SK-N-SH (cell line): ENCODE data around the gene BLZF1. TPM values are rescaled to one million over a fixed set of nuclear protein-coding genes. Genes with fewer than 3 reads are reported as not detected.

ENCODE experiments used
- CTCF ChIA-PET: fragments of 300-600, 350-600 bp; formaldehyde crosslinking; extraction: SDS; loops from one replicate; lab custom pipeline; 2021; lab: Yijun Ruan, JAX
- POLR2A ChIA-PET: fragments of 350-600 bp; sonication (Branson Sonifier 250); formaldehyde crosslinking; extraction: SDS; loops from one replicate; lab custom pipeline; 2020; ENCODE audit warnings: antibody characterized with exemption, inconsistent platforms; lab: Yijun Ruan, JAX
- DNase-seq: peaks from one replicate; pipeline ENCODE4 v3.0.0; 2012
- H2AFZ ChIP-seq: fragments of 200-600 bp; sonication (generic); 2 replicates; pipeline ENCODE4 v1.8.1; 2016; ENCODE audit warnings: antibody characterized with exemption, mild to moderate bottlenecking, low read depth
- H3F3A ChIP-seq: fragments of 200-600 bp; sonication (generic); replicated peaks from 2 replicates; pipeline ENCODE3; 2016; ENCODE audit warnings: antibody characterized with exemption, mild to moderate bottlenecking; ENCODE audit not compliant: insufficient read depth
- H3K27ac ChIP-seq, 2 experiments: fragments of 200-500 bp in 1 of 2; fragments of 200-600 bp in 1 of 2; sonication (Bioruptor generic) in 1 of 2; sonication (generic), shearing (Covaris generic) in 1 of 2; 2 replicates each; pipeline versions ENCODE4 v1.5.1 to v1.6.1; 2014 to 2016; ENCODE audit warnings: low read depth in 2 of 2, inconsistent platforms in 1 of 2, low read length in 1 of 2, mild to moderate bottlenecking in 1 of 2, mixed read lengths in 1 of 2
- H3K27me3 ChIP-seq: fragments of 200-600 bp; sonication (generic), shearing (Covaris generic); 2 replicates; pipeline ENCODE4 v1.6.1; 2016; ENCODE audit warnings: mixed run types; ENCODE audit not compliant: insufficient read depth
- H3K36me3 ChIP-seq, 2 experiments: fragments of 200-500 bp in 1 of 2; fragments of 200-600 bp in 1 of 2; sonication (Bioruptor generic) in 1 of 2; sonication (generic) in 1 of 2; replicated peaks in 1 of 2; 2 replicates each; pipeline versions ENCODE3 to v1.5.1; 2014 to 2016; ENCODE audit warnings: low read length in 1 of 2, mild to moderate bottlenecking in 1 of 2; ENCODE audit not compliant: insufficient read depth in 2 of 2, control insufficient read depth in 1 of 2
- H3K4me1 ChIP-seq, 2 experiments: fragments of 200-500 bp in 1 of 2; fragments of 200-600 bp in 1 of 2; sonication (Bioruptor generic) in 1 of 2; sonication (generic), shearing (Covaris generic) in 1 of 2; 2 replicates each; pipeline versions ENCODE4 v1.5.1 to v1.6.1; 2014 to 2016; ENCODE audit warnings: low read depth in 1 of 2, low read length in 1 of 2, mixed run types in 1 of 2; ENCODE audit not compliant: insufficient read depth in 2 of 2, control insufficient read depth in 1 of 2
- H3K4me2 ChIP-seq: fragments of 200-600 bp; sonication (generic), shearing (Covaris generic); 2 replicates; pipeline ENCODE4 v1.6.1; 2017; ENCODE audit warnings: mixed run types
- H3K4me3 ChIP-seq, 2 experiments: fragments of 200-500 bp in 1 of 2; fragments of 200-600 bp in 1 of 2; sonication (Bioruptor generic) in 1 of 2; sonication (generic), shearing (Covaris generic) in 1 of 2; 2 replicates each; pipeline versions ENCODE4 v1.5.1 to v1.8.1; 2014 to 2016; ENCODE audit warnings: low read depth in 2 of 2, inconsistent platforms in 1 of 2, low read length in 1 of 2, mild to moderate bottlenecking in 1 of 2, mixed read lengths in 1 of 2, moderate library complexity in 1 of 2
- H3K79me2 ChIP-seq: fragments of 200-600 bp; sonication (generic); 2 replicates; pipeline ENCODE4 v1.8.1; 2017; ENCODE audit warnings: mild to moderate bottlenecking; ENCODE audit not compliant: insufficient read depth
- H3K9ac ChIP-seq: fragments of 200-600 bp; sonication (generic); 2 replicates; pipeline ENCODE4 v1.6.1; 2017; ENCODE audit warnings: mixed run types
- H3K9me2 ChIP-seq: fragments of 200-600 bp; sonication (generic); 2 replicates; pipeline ENCODE4 v1.6.1; 2017; ENCODE audit warnings: mixed run types
- H3K9me3 ChIP-seq: fragments of 200-600 bp; sonication (generic); 2 replicates; pipeline ENCODE4 v1.6.1; 2017; ENCODE audit warnings: mixed run types, mild to moderate bottlenecking, moderate library complexity
- H4K20me1 ChIP-seq: fragments of 200-600 bp; sonication (generic); 2 replicates; pipeline ENCODE4 v1.6.1; 2017; ENCODE audit warnings: mild to moderate bottlenecking, mixed run types; ENCODE audit not compliant: insufficient read depth
- CHD2 ChIP-seq: fragments of 150-350 bp; IDR thresholded peaks from 2 replicates; pipeline ENCODE4 v1.6.1; 2018; ENCODE audit warnings: low read length; ENCODE audit not compliant: partially characterized antibody
- ELF1 ChIP-seq: IDR thresholded peaks from 2 replicates; pipeline ENCODE4 v1.4.0; 2012
- FOSL2 ChIP-seq: IDR thresholded peaks from 2 replicates; pipeline ENCODE4 v1.4.0; 2012; ENCODE audit warnings: low read depth, mild to moderate bottlenecking, moderate library complexity, borderline replicate concordance
- FOXM1 ChIP-seq: IDR thresholded peaks from 2 replicates; pipeline ENCODE4 v1.4.0; 2012; ENCODE audit warnings: low read depth, mild to moderate bottlenecking
- GABPA ChIP-seq: IDR thresholded peaks from 2 replicates; pipeline ENCODE4 v1.4.0; 2012; ENCODE audit warnings: low read depth, mild to moderate bottlenecking
- GATA2 ChIP-seq: sonication (generic); formaldehyde crosslinking; IDR thresholded peaks from 2 replicates; pipeline ENCODE4 v1.5.0; 2020; ENCODE audit warnings: mild to moderate bottlenecking, missing genetic modification reagents
- NFIC ChIP-seq: IDR thresholded peaks from 2 replicates; pipeline ENCODE4 v1.4.0; 2012; ENCODE audit warnings: borderline replicate concordance
- NRF1 ChIP-seq: IDR thresholded peaks from 2 replicates; pipeline ENCODE4 v1.6.1; 2012; ENCODE audit warnings: low read depth, mild to moderate bottlenecking, low read length
- POLR2AphosphoS5 ChIP-seq: IDR thresholded peaks from 2 replicates; pipeline ENCODE4 v1.6.1; 2012; ENCODE audit warnings: low read depth, low read length
- RAD21 ChIP-seq: IDR thresholded peaks from 2 replicates; pipeline ENCODE4 v1.6.1; 2012; ENCODE audit warnings: mild to moderate bottlenecking, low read length
- RFX5 ChIP-seq: IDR thresholded peaks from 2 replicates; pipeline ENCODE4 v1.6.1; 2012; ENCODE audit warnings: mild to moderate bottlenecking, improper control_type of control experiment, low read length
- SIN3A ChIP-seq: IDR thresholded peaks from 2 replicates; pipeline ENCODE4 v1.6.1; 2012; ENCODE audit warnings: low read depth, mild to moderate bottlenecking, low read length, moderate library complexity, borderline replicate concordance
- SMC3 ChIP-seq: IDR thresholded peaks from 2 replicates; pipeline ENCODE4 v1.6.1; 2012; ENCODE audit warnings: low read depth, low read length, improper control_type of control experiment
- TAF1 ChIP-seq: IDR thresholded peaks from 2 replicates; pipeline ENCODE4 v1.6.1; 2012; ENCODE audit warnings: low read depth, mild to moderate bottlenecking, low read length, moderate library complexity, borderline replicate concordance
- YY1 ChIP-seq: IDR thresholded peaks from 2 replicates; pipeline ENCODE4 v1.4.0; 2012; ENCODE audit warnings: low read depth, mild to moderate bottlenecking
- WGBS: methylation state at CpG from one replicate; pipeline ENCODE4 v1.1.6; 2017; ENCODE audit warnings: low lambda C conversion rate; 5-methylcytosine and 5-hydroxymethylcytosine counted together
- polyA plus RNA-seq, 3 experiments: library from polyadenylated mRNA; depleted of rRNA; stranded (reverse); fragments of >200 nt; gene quantifications; 2 replicates each; pipeline ENCODE4 v1.2.3, GENCODE V29; 2012
- TF ChIP-seq, protein P1 (sequence below): IDR thresholded peaks from 2 replicates; pipeline ENCODE4 v1.4.0; 2012; ENCODE audit warnings: low read depth, borderline replicate concordance
- TF ChIP-seq, protein P2 (sequence below): fragments of 150-350 bp; IDR thresholded peaks from 2 replicates; pipeline ENCODE4 v1.6.1; 2016; ENCODE audit warnings: mild to moderate bottlenecking, low read depth, low read length
- TF ChIP-seq, protein P3 (sequence below): fragments of 200-600 bp; sonication (generic); IDR thresholded peaks from 2 replicates; pipeline ENCODE4 v1.6.1; 2017; ENCODE audit warnings: antibody characterized with exemption, mild to moderate bottlenecking, moderate library complexity
- TF ChIP-seq, protein P4 (sequence below): IDR thresholded peaks from 2 replicates; pipeline ENCODE4 v1.6.1; 2012; ENCODE audit warnings: mild to moderate bottlenecking, low read depth, low read length, moderate library complexity
- TF ChIP-seq, protein P5 (sequence below): IDR thresholded peaks from 2 replicates; pipeline ENCODE4; 2012

Gene BLZF1
- polyA plus RNA-seq, 1 of the 3 experiments (the other 2 are of a cell fraction) = 9.5 TPM

DNA sequence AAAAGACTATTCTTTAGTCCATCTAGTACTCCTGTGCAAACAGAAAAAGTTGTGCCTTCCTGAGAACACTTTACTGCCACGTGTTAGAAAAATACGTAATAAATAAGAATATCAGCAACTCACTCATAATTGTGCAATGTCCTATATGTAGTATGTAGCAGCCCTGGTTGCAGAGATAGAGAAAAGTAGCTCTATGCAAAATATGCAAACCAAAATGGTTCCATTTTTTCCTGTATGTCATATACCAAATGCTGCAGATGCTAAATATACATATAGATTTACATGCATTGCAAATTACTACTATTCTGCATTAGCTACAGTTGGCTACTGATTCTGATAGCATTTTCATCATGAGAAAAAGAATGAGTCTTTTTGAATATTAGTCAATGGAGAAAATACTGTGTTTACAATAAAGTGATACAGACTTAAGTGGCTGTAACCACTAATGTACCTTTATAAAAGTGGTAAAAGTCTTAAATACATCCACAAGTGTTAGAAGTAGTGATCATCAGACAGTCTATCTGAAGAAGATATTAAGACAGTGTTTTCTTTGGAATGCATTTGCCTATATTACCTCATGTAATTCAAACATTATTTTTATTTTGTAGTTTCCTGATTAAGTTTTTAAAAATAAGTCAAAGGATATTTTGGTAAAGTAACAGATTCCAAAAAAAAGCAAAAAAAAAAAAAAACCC lies 20.2 kb upstream of the BLZF1 start:
- Histone ChIP-seq H3K27me3 (no peaks in the 10 kb centered on the region), H3K27ac (peak overlapping the region in 1 of 2 experiments; percentile 12; a peak in 1 of 4 replicates), H3K9ac (no peak overlapping the region), H3K4me2 (no peak overlapping the region), H3K36me3 (peaks cover 0 to 3% of the 10 kb centered on the region in 2 experiments), H3K4me3 (no peak overlapping the region), H3K4me1 (peaks cover 4% of the 10 kb centered on the region in 2 experiments; a peak in 1 of 4 replicates), H3K79me2 (peaks cover 28% of the 10 kb centered on the region; the same call in 1 of the 2 replicates), H2AFZ (no peak overlapping the region), H3K9me2 (no peaks in the 10 kb centered on the region), H4K20me1 (no peaks in the 10 kb centered on the region), H3K9me3 (0 out of 2 replicates have a peak, but pooled peaks cover 4% of the 10 kb centered on the region), H3F3A (no peaks in the 10 kb centered on the region)
- TF ChIP-seq NRF1 (no peak), SMC3 (no peak), FOSL2 (no peak), GATA2 (CRISPR knock-in tag) (no peak), ELF1 (no peak), SIN3A (no peak), FOXM1 (no peak), RFX5 (no peak), YY1 (no peak), CHD2 (no peak), TAF1 (no peak), RAD21 (no peak), GABPA (no peak), POLR2AphosphoS5 (no peak), NFIC (no peak)
- TF ChIP-seq, protein P1, sequence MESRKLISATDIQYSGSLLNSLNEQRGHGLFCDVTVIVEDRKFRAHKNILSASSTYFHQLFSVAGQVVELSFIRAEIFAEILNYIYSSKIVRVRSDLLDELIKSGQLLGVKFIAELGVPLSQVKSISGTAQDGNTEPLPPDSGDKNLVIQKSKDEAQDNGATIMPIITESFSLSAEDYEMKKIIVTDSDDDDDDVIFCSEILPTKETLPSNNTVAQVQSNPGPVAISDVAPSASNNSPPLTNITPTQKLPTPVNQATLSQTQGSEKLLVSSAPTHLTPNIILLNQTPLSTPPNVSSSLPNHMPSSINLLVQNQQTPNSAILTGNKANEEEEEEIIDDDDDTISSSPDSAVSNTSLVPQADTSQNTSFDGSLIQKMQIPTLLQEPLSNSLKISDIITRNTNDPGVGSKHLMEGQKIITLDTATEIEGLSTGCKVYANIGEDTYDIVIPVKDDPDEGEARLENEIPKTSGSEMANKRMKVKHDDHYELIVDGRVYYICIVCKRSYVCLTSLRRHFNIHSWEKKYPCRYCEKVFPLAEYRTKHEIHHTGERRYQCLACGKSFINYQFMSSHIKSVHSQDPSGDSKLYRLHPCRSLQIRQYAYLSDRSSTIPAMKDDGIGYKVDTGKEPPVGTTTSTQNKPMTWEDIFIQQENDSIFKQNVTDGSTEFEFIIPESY = no peak
- TF ChIP-seq, protein P2, sequence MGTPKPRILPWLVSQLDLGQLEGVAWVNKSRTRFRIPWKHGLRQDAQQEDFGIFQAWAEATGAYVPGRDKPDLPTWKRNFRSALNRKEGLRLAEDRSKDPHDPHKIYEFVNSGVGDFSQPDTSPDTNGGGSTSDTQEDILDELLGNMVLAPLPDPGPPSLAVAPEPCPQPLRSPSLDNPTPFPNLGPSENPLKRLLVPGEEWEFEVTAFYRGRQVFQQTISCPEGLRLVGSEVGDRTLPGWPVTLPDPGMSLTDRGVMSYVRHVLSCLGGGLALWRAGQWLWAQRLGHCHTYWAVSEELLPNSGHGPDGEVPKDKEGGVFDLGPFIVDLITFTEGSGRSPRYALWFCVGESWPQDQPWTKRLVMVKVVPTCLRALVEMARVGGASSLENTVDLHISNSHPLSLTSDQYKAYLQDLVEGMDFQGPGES = no peak
- TF ChIP-seq, protein P3, sequence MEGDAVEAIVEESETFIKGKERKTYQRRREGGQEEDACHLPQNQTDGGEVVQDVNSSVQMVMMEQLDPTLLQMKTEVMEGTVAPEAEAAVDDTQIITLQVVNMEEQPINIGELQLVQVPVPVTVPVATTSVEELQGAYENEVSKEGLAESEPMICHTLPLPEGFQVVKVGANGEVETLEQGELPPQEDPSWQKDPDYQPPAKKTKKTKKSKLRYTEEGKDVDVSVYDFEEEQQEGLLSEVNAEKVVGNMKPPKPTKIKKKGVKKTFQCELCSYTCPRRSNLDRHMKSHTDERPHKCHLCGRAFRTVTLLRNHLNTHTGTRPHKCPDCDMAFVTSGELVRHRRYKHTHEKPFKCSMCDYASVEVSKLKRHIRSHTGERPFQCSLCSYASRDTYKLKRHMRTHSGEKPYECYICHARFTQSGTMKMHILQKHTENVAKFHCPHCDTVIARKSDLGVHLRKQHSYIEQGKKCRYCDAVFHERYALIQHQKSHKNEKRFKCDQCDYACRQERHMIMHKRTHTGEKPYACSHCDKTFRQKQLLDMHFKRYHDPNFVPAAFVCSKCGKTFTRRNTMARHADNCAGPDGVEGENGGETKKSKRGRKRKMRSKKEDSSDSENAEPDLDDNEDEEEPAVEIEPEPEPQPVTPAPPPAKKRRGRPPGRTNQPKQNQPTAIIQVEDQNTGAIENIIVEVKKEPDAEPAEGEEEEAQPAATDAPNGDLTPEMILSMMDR = no peak
- TF ChIP-seq, protein P4, sequence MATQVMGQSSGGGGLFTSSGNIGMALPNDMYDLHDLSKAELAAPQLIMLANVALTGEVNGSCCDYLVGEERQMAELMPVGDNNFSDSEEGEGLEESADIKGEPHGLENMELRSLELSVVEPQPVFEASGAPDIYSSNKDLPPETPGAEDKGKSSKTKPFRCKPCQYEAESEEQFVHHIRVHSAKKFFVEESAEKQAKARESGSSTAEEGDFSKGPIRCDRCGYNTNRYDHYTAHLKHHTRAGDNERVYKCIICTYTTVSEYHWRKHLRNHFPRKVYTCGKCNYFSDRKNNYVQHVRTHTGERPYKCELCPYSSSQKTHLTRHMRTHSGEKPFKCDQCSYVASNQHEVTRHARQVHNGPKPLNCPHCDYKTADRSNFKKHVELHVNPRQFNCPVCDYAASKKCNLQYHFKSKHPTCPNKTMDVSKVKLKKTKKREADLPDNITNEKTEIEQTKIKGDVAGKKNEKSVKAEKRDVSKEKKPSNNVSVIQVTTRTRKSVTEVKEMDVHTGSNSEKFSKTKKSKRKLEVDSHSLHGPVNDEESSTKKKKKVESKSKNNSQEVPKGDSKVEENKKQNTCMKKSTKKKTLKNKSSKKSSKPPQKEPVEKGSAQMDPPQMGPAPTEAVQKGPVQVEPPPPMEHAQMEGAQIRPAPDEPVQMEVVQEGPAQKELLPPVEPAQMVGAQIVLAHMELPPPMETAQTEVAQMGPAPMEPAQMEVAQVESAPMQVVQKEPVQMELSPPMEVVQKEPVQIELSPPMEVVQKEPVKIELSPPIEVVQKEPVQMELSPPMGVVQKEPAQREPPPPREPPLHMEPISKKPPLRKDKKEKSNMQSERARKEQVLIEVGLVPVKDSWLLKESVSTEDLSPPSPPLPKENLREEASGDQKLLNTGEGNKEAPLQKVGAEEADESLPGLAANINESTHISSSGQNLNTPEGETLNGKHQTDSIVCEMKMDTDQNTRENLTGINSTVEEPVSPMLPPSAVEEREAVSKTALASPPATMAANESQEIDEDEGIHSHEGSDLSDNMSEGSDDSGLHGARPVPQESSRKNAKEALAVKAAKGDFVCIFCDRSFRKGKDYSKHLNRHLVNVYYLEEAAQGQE = no peak
- TF ChIP-seq, protein P5, sequence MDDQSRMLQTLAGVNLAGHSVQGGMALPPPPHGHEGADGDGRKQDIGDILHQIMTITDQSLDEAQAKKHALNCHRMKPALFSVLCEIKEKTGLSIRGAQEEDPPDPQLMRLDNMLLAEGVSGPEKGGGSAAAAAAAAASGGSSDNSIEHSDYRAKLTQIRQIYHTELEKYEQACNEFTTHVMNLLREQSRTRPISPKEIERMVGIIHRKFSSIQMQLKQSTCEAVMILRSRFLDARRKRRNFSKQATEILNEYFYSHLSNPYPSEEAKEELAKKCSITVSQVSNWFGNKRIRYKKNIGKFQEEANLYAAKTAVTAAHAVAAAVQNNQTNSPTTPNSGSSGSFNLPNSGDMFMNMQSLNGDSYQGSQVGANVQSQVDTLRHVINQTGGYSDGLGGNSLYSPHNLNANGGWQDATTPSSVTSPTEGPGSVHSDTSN = no peak
- ChIA-PET CTCF (interaction anchor here (0.6 to 9.0 kb wide), 70 partner anchors 8 to 1187 kb away, joined by 3 to 189 read pairs (median 4); partner anchors contain the start of genes ATP1B1, BLZF1 and NME7), POLR2A (interaction anchor here (0.7 to 0.9 kb wide), 3 partner anchors 239 to 757 kb away, joined by 3 to 4 read pairs (median 3); no protein-coding TSS in a partner anchor)
- no peak for DNase-seq
- WGBS = 79% methylated on average over 2 of the region's 2 CpGs
